HK-2 (cell line): ENCODE data around the gene PRKACA.

Experiments
- DNase-seq: peaks from one replicate; pipeline ENCODE4 v3.0.0-alpha.2; 2018; ENCODE audit not compliant: unreplicated experiment

The PRKACA gene

DNA sequence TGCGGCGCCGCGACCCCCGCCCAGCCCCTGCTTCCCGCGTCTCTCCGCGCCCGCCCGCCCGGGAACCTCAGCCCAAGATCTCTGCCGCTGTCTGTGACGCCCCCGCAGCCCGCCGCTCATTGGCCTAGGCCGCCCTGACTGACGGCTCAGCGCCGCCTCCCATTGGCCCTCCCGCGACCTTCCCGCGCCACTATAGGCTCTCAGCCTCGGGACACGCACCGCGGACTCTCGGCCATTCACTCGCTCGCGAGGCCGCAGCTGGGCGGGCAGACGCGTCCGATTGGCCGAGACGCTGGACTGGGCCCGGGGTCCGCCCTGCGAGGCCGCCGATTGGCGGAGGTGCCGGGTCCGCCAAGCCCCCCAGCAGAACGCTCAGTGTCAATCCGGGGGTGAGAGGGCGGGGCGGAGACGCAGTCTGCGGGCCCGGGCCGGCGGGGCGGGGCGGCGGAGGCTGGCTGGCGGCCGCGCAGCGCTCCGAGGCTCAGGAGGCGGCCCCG lies at the start of gene PRKACA:
PRKACA (minus strand) TSS at position 95 of the 497 bp plus-strand sequence. CDS start 215 bp downstream, outside the sequence.
- peak; percentile 99 for DNase-seq

GRCh38 chr19:14166999-14167575 lies 49.5 kb upstream of the PRKACA start:
- no peak for DNase-seq

GRCh38 chr19:14165990-14166830 lies 48.6 kb upstream of the PRKACA start:
- no peak for DNase-seq

- no peak for DNase-seq
Measured at GRCh38 chr19:14164724-14165493, 47.3 kb upstream of the PRKACA start.

DNA sequence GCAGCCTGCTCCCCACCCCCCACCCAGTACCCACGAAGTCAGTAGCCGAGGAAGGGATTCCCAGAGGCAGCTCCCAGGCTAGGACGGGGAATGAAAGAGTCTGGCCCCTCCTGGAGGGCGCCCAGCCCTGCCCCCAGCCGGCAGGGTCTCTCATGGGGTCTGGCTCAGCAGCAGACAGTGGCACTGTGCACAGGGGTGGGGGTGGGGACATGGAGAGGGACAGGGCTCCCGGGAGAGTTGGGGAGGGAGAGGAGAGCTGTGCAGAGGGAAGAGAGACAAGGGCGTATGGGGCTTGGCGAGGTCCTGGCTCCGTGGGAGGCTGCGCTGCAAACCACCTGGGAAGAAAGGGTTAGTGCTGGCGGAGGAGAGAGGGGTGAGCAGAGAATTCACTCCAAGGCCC lies 46.5 kb upstream of the PRKACA start:
- DNase-seq = no peak

DNA sequence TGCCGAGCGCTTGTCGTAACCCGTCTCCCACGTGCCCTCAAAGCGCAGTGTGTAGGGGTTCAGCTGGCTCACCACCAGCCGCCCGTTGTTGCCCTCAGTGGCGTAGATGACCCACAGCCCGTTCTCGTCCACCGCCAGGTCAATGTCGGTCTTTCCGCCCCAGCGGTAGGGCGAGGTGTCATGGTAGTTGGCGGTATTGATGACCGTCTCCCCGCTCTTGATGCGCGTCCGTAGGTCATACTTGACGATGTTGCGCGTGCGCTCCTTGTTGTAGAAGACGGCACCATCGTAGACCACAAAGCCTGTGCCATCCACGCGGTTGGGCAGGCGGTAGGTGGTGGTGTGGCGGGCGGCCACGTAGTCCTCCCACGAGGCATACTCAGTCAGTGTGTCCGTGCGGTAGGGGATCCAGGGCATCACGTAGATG lies 45.3 kb upstream of the PRKACA start:
- DNase-seq = no peak

GRCh38 chr19:14161305-14161704 lies 43.7 kb upstream of the PRKACA start:
- DNase-seq = no peak

DNA sequence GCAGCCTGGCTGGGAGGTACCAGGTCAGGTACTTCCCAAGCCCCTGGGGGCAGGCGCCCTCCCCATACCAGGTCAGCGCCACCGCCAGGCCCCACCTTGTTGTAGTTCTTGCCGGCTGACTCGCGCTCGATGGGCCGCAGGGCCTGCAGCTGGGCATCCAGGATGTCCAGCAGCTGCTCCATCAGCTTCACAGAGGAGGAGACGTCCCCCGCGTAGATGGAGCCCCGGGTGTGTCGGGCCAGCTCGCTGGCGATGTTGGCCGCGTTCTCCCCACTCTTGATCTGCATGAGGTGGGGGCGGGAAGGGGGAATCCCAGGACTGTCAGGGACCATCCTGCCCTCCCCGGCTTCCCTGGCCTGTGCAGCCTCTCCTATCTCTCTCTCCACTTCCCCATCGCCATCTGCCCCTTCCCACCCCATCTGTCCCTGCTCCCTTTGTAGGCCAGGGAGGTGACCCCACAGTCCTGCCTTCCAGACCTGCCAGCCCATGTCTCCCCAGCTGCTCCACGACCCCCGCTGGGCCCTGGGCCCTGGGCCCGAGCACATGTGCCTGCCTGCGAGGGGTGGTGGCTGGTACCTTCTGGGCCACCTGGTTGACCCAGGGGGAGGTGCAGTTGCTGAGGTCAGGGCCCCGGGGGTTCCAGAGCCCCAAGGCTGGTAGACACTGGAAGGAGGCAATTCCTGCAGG lies 42.6 kb upstream of the PRKACA start:
- no peak for DNase-seq

GRCh38 chr19:14159059-14159458 lies 41.5 kb upstream of the PRKACA start:
- no peak for DNase-seq

- DNase-seq = no peak
Measured at GRCh38 chr19:14158276-14159023, 40.9 kb upstream of the PRKACA start.

DNA sequence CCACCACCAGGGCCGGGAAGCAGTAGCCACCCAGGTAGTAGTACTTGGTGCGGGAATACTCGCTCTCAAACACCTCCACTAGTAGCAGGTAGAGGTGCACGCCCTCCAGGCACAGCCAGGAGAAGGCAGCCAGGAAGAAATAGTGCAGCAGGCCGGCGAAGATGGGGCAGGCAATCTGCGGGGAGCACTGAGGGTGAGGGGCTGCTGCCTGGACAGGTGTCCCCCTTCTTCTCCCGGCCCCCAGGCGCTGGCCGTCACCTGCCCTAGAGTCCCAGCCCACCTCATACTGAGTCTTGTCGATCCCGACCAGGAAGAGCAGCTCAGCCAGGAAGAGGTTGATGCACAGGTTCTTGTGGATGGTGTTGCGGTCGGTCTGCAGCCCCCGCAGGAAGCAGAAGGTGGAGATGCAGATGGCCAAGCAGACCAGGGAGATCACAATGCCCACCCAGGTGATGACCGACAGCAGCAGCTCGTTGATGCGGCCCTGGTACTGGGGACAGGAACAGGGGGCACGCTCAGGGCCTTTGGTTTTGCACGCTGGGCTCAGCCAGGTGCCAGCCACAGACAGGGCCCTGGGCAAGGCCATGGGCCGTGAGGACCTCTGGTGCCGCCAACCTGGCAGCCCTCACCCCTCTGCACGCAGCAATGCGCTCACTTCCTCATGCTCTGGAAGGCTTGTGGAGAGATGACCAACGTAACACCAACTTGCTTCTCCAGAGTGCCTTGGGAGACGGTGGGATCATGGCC lies 39.6 kb upstream of the PRKACA start:
- DNase-seq = no peak

DNA sequence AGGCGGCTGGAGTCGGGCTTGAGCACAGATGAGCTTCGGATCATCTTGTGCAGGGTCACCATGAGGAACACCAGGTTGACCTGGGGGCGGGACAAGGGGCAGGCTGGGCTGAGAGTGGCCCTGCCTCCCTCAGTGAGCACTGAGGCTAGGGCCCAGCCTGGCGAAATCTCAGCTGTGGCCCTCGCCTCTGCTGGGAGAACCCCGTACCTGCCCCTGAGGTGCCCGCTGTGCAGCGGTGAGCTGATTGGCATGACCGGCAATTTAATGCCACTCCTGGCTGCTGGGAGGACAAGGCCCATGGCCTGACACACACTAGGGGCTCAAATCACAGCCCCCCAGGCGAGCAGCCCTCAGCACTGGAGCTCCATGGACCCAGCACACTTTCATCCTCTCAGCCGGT lies 38.6 kb upstream of the PRKACA start:
- no peak for DNase-seq

- DNase-seq = no peak
Measured at GRCh38 chr19:14155371-14155770, 37.8 kb upstream of the PRKACA start.

DNA sequence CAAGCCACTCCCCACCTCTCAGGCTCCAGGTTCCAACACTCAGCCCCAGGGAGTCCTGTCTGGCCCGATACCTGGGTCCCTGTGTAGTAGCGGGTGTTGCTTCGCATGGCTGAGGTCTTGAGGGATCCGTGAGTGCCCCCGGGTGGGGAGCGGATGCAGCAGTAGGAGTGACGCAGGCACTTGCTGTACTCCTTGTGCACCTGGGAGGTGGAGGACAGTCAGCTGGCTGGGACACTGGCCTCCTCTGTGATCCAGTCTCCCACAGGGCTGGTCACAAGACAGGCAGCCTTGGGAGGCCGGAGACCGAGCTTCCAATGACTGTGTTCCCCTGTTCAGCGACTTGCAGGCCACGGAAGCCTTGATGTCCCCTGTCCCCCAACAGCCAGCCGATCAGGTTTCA lies 35.2 kb upstream of the PRKACA start:
- DNase-seq = no peak

GRCh38 chr19:14150770-14151661 lies 33.5 kb upstream of the PRKACA start:
- DNase-seq = no peak

DNA sequence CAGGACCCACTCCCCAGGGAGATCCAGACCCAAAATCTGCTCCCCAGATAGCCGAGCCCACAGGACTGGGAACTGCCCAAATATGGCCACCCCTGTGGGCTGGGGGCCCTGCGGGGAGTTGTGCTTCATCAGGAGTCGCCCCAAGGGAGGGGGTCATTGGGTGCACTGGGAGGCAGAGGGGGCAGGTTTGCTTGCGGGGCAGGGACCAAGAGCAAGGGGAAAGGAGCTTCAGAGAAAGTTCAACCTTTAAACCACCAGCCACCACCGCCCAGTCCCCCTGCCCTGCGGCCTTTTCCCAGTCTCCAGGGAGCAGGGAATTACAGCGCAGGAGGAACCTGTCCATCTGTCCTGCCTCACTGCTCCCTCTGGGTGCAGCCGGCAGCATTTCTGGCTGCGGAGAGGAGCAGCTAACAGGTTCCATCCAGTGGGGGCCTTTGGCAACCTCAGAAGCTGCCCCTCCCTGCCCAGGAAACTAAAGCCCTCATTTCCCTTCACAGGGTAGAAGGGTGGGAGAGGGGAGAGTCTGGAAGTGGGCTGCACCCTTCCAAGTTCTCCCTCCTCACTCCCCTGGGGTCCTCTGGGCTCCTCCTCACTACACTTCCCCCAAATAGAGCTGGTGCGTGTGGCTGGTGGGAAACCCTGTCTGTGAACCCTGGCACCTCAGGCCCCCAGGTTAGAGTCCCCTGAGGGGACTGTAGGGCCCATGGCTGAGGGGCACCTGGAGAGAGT lies 32.6 kb upstream of the PRKACA start:
- DNase-seq = no peak

DNA sequence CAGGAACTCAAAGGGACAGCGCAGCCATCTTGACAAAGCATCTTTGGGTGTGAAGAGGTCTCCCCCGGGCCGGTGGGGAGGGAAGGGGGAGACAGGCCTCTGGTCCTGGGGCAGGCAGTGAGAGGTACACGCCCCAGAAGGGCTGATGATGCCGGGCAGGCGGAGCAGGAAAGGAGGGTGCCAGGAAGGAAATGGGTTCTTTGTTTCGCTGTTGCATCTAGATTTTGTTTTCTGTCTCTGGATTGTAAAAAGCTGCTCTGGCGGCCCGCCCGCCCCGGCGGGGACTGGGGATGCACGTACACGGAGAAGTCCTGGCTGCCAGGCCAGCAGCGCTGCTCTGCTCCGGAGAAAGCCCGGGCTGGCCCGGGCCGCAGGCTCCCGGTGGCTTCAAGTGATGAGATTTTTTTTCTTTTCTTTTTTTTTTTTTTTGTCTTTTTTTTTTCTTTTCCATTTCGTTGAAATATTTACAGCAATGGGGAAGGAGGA lies 32.0 kb upstream of the PRKACA start:
- DNase-seq = no peak

DNA sequence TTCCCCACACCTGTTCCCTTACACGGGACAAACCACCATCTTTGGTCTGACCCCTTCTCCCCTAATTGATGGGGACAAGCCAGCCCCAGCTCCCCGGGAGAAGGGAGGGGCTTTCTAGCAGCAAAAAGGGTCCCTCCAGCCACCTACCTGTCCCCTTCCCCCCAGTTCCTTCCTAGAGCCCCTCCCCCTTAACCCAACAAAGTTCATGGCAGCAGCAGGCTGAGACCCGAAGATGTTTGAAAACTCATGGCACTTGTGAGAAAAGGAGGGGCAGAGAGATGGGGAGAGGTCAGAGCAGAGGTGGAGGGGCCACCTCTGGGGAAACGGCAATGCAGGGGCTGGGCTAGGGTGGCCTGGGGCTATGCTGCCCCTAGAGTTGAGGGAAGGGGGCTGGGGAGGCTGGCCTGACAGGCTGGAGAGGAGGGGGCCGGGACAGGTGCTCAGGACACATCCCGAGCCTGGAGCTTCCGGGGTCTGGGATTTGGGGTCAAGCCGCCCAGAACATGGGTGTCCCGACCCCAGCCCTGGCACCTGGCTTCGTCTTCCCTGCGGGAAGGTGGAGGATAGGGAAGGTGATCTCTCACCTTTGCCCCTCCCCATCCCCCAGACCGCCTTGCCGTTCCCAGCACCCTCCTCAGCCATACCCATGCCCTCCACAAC lies 31.3 kb upstream of the PRKACA start:
- no peak for DNase-seq
